CD4-positive, CD25-positive, alpha-beta regulatory T cell (primary cell): ENCODE results near the gene ANAPC10. TPM values are rescaled to one million over a fixed set of nuclear protein-coding genes. Genes with fewer than 3 reads are reported as not detected.

ENCODE experiments used
- ATAC-seq, 2 donors: fragments of 150-1000 bp; cut with Tn5 transposase; one replicate each; pipeline ENCODE4 v1.10.0; 2021; ENCODE audit warnings: low read depth in 2 of 2, moderate number of reproducible peaks in 2 of 2, moderate library complexity in 1 of 2
- DNase-seq, 3 donors: peaks; one replicate each; pipeline versions ENCODE4 v3.0.0 to v3.0.0-alpha.2; 2012 to 2022; ENCODE audit warnings: mixed read lengths in 1 of 3
- H3K27ac ChIP-seq: one replicate; pipeline ENCODE4 v1.7.0; 2013; ENCODE audit warnings: mild to moderate bottlenecking, low read length; ENCODE audit not compliant: insufficient read depth, poor library complexity, severe bottlenecking
- H3K27me3 ChIP-seq: one replicate; pipeline ENCODE4 v1.7.0; 2013; ENCODE audit warnings: low read length; ENCODE audit not compliant: control insufficient read depth, insufficient read depth
- H3K36me3 ChIP-seq: one replicate; pipeline ENCODE4 v1.7.0; 2013; ENCODE audit warnings: mild to moderate bottlenecking, low read length, moderate library complexity; ENCODE audit not compliant: control insufficient read depth, insufficient read depth
- H3K4me1 ChIP-seq: 2 replicates; pipeline ENCODE4 v1.7.0; 2013; ENCODE audit warnings: mild to moderate bottlenecking, low read length; ENCODE audit not compliant: insufficient read depth, control insufficient read depth, poor library complexity, severe bottlenecking
- H3K4me3 ChIP-seq: one replicate; pipeline ENCODE4 v1.7.0; 2013; ENCODE audit warnings: low read depth, mild to moderate bottlenecking, low read length, moderate library complexity
- H3K9me3 ChIP-seq, 2 experiments: 1 replicate in 1 of 2; 2 replicates in 1 of 2; pipeline ENCODE4 v1.7.0; 2013; ENCODE audit warnings: low read length in 2 of 2, mild to moderate bottlenecking in 1 of 2, moderate library complexity in 1 of 2; ENCODE audit not compliant: control insufficient read depth in 2 of 2
- H3K27ac Mint-ChIP-seq, 3 donors: one replicate each; pipeline ENCODE4 v1.8.0; 2020 to 2022; ENCODE audit warnings: mild to moderate bottlenecking in 3 of 3, mixed read lengths in 3 of 3, moderate library complexity in 2 of 3
- H3K27me3 Mint-ChIP-seq: one replicate; pipeline ENCODE4 v1.8.0; 2022; ENCODE audit warnings: mild to moderate bottlenecking, mixed read lengths
- H3K36me3 Mint-ChIP-seq: one replicate; pipeline ENCODE4 v1.8.0; 2020; ENCODE audit warnings: mixed read lengths
- H3K4me1 Mint-ChIP-seq, 4 donors: one replicate each; pipeline ENCODE4 v1.8.0; 2020 to 2022; ENCODE audit warnings: mixed read lengths in 4 of 4, mild to moderate bottlenecking in 1 of 4
- H3K4me3 Mint-ChIP-seq, 4 donors: one replicate each; pipeline ENCODE4 v1.8.0; 2020 to 2022; ENCODE audit warnings: mild to moderate bottlenecking in 4 of 4, mixed read lengths in 4 of 4, moderate library complexity in 3 of 4
- H3K9me3 Mint-ChIP-seq, 7 donors: one replicate each; pipeline ENCODE4 v1.8.0; 2020 to 2022; ENCODE audit warnings: mixed read lengths in 7 of 7, mild to moderate bottlenecking in 3 of 7, moderate library complexity in 2 of 7
- polyA plus RNA-seq, 4 donors: library from polyadenylated mRNA; unstranded; fragments of 300-500 nt; fragmentation: Illumina TruSeq; gene quantifications; one replicate each; pipeline ENCODE4 v1.2.3, GENCODE V29; 2021
- total RNA-seq: library from RNA; stranded (reverse); gene quantifications from one replicate; pipeline ENCODE4 v1.2.3, GENCODE V29; 2022

Gene ANAPC10
- total and polyA plus RNA-seq, 5 donors from 2014 or later = 30.6 to 56.9 (median 40.3) TPM

DNA sequence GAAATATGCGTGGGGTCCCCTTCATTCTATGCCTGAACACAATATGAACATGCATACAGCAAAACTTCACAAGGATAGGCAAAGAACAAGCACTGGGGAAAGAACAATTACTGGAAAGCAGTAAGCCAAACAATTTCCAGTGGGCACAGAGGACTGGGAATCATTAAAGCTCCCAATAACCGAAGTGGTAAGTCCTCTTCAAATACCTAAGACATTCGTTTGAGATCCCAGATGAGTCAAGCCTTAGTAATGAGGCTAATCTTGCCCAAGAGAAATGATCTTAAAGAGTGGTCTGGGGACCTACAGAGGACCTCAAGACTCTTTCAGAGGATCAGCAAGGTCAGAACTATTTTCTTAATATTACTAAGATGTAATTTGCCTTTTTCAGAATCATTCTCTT lies 28.6 kb downstream of the ANAPC10 start:
- H3K27ac ChIP-seq = no peak overlapping the region
- H3K9me3 ChIP-seq = no peaks in the 10 kb centered on the region
- DNase-seq = no peak
- no peaks in the 10 kb centered on the region for H3K4me1 ChIP-seq
- no peaks in the 10 kb centered on the region for H3K9me3 Mint-ChIP-seq
- no peak overlapping the region for H3K4me3 ChIP-seq
- H3K27me3 ChIP-seq = no peaks in the 10 kb centered on the region
- H3K27me3 Mint-ChIP-seq = no peaks in the 10 kb centered on the region
- no peaks in the 10 kb centered on the region for H3K36me3 ChIP-seq
- peaks cover 15 to 29% (median 18%) of the 10 kb centered on the region in 4 donors for H3K4me1 Mint-ChIP-seq
- no peak overlapping the region for H3K4me3 Mint-ChIP-seq
- peaks cover 3% of the 10 kb centered on the region for H3K36me3 Mint-ChIP-seq
- peak overlapping the region in 1 of 3 donors; percentile 76 for H3K27ac Mint-ChIP-seq
- no peak for ATAC-seq

DNA sequence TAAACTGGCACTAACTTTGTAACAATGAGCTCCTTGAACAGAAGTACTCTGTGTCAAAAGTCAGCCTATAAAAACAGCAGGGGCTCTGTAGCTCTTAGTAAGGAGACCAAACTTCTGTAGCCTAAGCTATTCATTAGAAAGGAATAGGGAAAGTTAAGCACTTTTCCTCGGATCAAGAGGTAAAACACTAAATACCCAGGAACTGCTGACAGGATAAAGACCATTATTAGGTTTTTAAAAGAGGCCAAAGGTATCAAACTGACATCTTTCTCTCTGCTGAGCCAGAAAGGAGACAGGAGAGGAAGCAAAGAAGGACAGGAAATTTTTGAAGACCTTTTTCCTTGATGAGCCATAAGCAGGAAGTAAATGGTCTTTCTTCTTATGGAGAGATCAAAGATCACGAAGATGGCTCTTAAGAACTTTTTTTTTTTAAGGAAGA lies 31.9 kb downstream of the ANAPC10 start:
- no peaks in the 10 kb centered on the region for H3K36me3 ChIP-seq
- no peak for DNase-seq
- no peak for ATAC-seq
- H3K4me1 ChIP-seq = no peaks in the 10 kb centered on the region
- H3K27me3 Mint-ChIP-seq = no peaks in the 10 kb centered on the region
- no peak overlapping the region for H3K4me3 ChIP-seq
- peak overlapping the region in 2 of 3 donors; percentile 71 to 86 for H3K27ac Mint-ChIP-seq
- no peaks in the 10 kb centered on the region for H3K9me3 Mint-ChIP-seq
- peaks cover 3% of the 10 kb centered on the region for H3K36me3 Mint-ChIP-seq
- H3K27me3 ChIP-seq = no peaks in the 10 kb centered on the region
- H3K27ac ChIP-seq = no peak overlapping the region
- no peaks in the 10 kb centered on the region for H3K9me3 ChIP-seq
- no peak overlapping the region for H3K4me3 Mint-ChIP-seq
- H3K4me1 Mint-ChIP-seq = peaks cover 19 to 29% (median 22%) of the 10 kb centered on the region in 4 donors

DNA sequence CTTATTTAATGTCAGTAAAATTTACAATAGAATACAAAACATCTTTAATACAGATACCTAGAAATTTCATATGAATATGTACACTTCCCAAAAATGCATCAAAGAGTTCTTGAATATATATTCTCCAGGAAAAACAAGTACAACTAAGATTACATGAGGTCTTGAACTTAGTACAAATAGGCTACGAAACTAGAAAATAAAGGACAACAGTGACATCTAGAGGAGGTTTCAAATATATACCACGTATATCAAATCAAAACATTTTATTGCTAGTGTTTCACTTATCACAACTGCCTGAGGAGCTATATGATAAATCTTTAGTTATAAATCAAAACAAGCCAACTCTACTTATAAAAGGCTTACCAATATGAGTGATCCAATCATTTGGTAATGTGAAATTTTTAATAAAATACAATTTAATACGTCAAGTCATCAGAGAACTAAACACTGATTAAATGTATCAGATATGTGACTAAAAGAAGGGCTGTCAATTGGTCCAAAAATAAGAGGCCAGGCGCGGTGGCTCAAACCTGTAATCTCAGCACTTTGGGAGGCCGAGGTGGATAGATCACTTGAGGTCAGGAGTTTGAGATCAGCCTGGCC lies 36.6 kb downstream of the ANAPC10 start:
- Mint-ChIP-seq H3K36me3 (no peaks in the 10 kb centered on the region), H3K27me3 (no peaks in the 10 kb centered on the region), H3K9me3 (no peaks in the 10 kb centered on the region), H3K4me3 (no peak overlapping the region), H3K27ac (no peak overlapping the region), H3K4me1 (peaks cover 22 to 36% (median 31%) of the 10 kb centered on the region in 4 donors)
- no peaks in the 10 kb centered on the region for H3K4me1 ChIP-seq
- no peaks in the 10 kb centered on the region for H3K27me3 ChIP-seq
- ATAC-seq (peak; percentile 52 to 66), DNase-seq (peak in 2 of 3 donors; percentile 53 to 74)
- H3K27ac ChIP-seq = no peak overlapping the region
- H3K9me3 ChIP-seq = no peaks in the 10 kb centered on the region
- H3K36me3 ChIP-seq = no peaks in the 10 kb centered on the region
- H3K4me3 ChIP-seq = no peak overlapping the region

- Histone ChIP-seq H3K4me1 (no peaks in the 10 kb centered on the region), H3K36me3 (no peaks in the 10 kb centered on the region), H3K27me3 (no peaks in the 10 kb centered on the region), H3K4me3 (no peak overlapping the region), H3K9me3 (no peaks in the 10 kb centered on the region), H3K27ac (no peak overlapping the region)
- H3K36me3 Mint-ChIP-seq = peaks cover 6% of the 10 kb centered on the region
- H3K9me3 Mint-ChIP-seq = no peaks in the 10 kb centered on the region
- DNase-seq (no peak), ATAC-seq (no peak)
- H3K4me1 Mint-ChIP-seq = peaks cover 25 to 41% (median 28%) of the 10 kb centered on the region in 4 donors
- H3K27ac Mint-ChIP-seq = peak overlapping the region in 1 of 3 donors; percentile 8
- no peak overlapping the region for H3K4me3 Mint-ChIP-seq
- H3K27me3 Mint-ChIP-seq = no peaks in the 10 kb centered on the region
Measured at GRCh38 chr4:145058256-145058655, 39.7 kb downstream of the ANAPC10 start.

- no peaks in the 10 kb centered on the region for H3K4me1 ChIP-seq
- no peaks in the 10 kb centered on the region for H3K9me3 ChIP-seq
- H3K36me3 ChIP-seq = no peaks in the 10 kb centered on the region
- ATAC-seq = no peak
- no peak overlapping the region for H3K4me3 Mint-ChIP-seq
- H3K27me3 ChIP-seq = no peaks in the 10 kb centered on the region
- peaks cover 6% of the 10 kb centered on the region for H3K36me3 Mint-ChIP-seq
- no peaks in the 10 kb centered on the region for H3K9me3 Mint-ChIP-seq
- no peak overlapping the region for H3K27ac ChIP-seq
- DNase-seq = peak in 1 of 3 donors; percentile 7
- peaks cover 24 to 39% (median 28%) of the 10 kb centered on the region in 4 donors for H3K4me1 Mint-ChIP-seq
- H3K4me3 ChIP-seq = no peak overlapping the region
- H3K27me3 Mint-ChIP-seq = no peaks in the 10 kb centered on the region
- no peak overlapping the region for H3K27ac Mint-ChIP-seq
Measured at GRCh38 chr4:145056325-145057130, 41.5 kb downstream of the ANAPC10 start.

DNA sequence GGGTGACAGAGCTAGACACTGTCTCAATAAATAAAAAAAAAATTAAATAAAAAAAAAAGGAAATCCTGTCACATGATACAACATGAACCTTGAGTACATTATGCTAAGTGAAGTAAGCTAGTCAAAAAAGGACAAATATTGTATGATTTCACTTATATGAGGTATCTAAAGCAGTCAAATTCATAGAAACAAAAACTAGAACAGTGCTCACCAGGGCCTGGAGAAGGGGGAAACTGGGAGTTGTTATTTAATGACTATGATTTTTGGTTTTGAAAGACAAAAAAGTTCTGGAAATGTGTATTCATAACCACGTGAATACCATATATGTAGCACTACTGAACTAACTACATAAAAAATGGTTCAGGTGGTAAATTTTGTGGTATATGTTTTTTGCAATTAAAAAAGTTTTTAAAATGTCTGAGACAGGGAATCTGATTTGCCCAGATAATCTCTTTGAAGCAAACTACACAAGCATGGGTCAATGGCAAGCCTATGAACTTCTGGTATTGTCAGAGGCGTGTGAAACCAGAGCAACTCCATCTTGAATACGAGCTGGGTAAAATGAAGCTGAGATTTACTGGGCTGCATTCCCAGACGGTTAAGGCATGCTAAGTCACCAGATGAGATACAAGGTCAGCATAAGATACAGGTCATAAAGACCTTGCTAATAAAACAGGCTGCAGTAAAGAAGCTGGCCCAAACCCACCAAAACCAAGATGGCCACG lies 42.3 kb downstream of the ANAPC10 start:
- Mint-ChIP-seq H3K36me3 (peaks cover 9% of the 10 kb centered on the region), H3K4me1 (peaks cover 25 to 38% (median 29%) of the 10 kb centered on the region in 4 donors), H3K27ac (no peak overlapping the region), H3K27me3 (no peaks in the 10 kb centered on the region), H3K9me3 (no peaks in the 10 kb centered on the region), H3K4me3 (peak overlapping the region in 1 of 4 donors; percentile 64)
- no peak for ATAC-seq
- no peak for DNase-seq
- no peaks in the 10 kb centered on the region for H3K9me3 ChIP-seq
- H3K4me3 ChIP-seq = no peak overlapping the region
- H3K27me3 ChIP-seq = no peaks in the 10 kb centered on the region
- no peaks in the 10 kb centered on the region for H3K36me3 ChIP-seq
- no peaks in the 10 kb centered on the region for H3K4me1 ChIP-seq
- no peak overlapping the region for H3K27ac ChIP-seq

DNA sequence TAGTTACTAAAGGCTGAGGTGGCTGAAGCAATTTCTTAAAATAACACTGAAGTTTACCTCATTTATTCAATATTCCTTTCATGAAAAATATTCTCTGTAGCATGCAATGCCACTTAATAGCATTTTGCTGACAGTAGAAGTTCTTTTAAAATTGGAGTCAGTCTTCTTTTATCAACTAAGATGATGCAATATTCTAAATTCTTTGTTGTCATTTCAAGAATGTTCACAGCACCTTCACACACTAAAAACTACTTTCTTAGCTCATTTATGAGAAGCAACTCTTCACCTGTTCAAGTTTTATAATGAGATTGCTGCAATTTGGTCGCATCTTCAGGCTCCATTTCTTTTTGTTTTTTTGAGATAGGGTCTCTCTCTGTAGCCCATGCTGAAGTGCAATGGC lies 48.8 kb downstream of the ANAPC10 start:
- H3K36me3 Mint-ChIP-seq = peaks cover 17% of the 10 kb centered on the region
- no peaks in the 10 kb centered on the region for H3K27me3 Mint-ChIP-seq
- Histone ChIP-seq H3K27ac (no peak overlapping the region), H3K4me3 (no peak overlapping the region), H3K9me3 (no peaks in the 10 kb centered on the region), H3K27me3 (no peaks in the 10 kb centered on the region), H3K4me1 (no peaks in the 10 kb centered on the region), H3K36me3 (no peaks in the 10 kb centered on the region)
- H3K4me3 Mint-ChIP-seq = no peak overlapping the region
- no peak for DNase-seq
- no peaks in the 10 kb centered on the region for H3K9me3 Mint-ChIP-seq
- no peak for ATAC-seq
- H3K4me1 Mint-ChIP-seq = peaks cover 2 to 23% (median 9%) of the 10 kb centered on the region in 4 donors
- H3K27ac Mint-ChIP-seq = no peak overlapping the region
